ENCODE results near the gene NR6A1.

Gene NR6A1

GRCh38 chr9:124680714-124681390, 90.3 kb downstream of the NR6A1 start:
- DNase-seq = no peak

DNA sequence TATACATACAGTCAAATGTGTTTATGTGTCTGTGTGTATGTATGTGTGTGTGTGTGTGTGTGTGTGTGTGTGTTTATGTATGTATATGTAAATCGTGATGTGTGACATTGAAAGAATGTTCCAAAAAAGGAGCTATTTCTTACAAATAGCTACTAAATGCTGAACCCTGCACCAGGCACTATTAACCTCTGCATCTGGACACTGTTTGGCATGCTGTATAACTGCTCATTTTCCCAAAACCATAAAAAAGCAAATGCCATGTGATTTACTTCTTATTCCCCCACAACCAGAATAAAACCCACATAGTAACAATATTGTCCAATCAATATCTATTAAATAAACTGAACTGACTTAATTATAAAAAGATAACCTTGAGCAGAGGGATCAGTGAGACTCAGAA, 91.1 kb downstream of the NR6A1 start:
- no peak for DNase-seq

GRCh38 chr9:124676159-124676551, 95.0 kb downstream of the NR6A1 start:
- no peak for DNase-seq

GRCh38 chr9:124675261-124676158, 95.6 kb downstream of the NR6A1 start:
- no peak for DNase-seq

DNA sequence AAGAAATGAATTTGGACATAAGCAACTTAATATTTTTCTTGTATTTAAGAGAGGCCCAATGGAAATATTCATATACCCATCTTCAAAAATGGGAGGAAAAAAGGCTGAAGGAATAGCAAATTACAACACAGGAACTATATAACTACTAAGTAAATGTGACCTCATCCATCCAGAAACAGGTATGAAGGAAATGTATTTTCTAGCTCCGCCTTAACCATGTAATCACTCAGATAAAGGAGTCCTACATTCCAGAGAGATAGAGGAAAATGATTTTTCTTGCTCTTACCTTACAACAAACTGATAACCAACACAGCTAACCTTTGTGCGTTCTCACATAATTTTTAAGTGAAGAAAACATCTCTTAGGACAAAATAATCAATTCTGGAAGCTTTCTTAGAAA, 96.5 kb downstream of the NR6A1 start:
- no peak for DNase-seq

- no peak for DNase-seq
Observed at GRCh38 chr9:124673063-124673462, 98.0 kb downstream of the NR6A1 start.

DNA sequence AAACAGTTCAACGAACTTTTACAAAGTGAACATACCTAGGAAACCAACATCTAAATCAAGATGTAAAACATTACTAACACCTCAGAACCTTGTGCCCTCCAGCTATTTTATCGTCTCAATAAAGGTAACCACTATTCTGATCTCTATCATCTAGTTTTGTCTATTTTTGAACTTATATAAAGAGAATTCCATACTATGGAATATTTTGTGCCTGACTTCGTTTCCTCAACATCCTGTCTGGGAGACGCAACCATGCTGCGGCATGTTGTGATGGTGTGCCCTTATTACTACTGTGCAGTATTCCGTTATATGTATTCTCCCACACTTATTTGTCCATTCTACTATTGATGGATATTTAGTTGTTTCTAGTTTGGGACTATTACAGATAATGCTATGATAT, 99.2 kb downstream of the NR6A1 start:
- DNase-seq = no peak

DNA sequence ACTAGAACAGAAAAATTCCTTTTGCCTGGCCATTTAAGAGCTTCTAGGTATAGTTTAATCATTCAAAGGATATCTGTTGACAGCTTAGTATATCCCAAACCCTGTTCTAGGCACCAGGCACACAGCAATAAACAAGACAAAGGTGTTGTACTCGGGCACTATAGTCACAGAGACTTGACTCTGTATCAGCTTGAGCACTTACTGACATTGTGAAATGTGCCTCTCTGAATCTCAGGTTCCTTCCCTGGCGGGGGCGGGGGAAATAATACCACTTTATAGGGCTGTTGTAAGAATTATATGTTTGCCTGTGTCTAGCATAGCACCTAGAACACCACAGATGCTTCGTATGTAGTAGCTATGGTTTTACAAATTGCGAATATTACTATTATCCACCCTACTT, 104.5 kb downstream of the NR6A1 start:
- no peak for DNase-seq

DNA sequence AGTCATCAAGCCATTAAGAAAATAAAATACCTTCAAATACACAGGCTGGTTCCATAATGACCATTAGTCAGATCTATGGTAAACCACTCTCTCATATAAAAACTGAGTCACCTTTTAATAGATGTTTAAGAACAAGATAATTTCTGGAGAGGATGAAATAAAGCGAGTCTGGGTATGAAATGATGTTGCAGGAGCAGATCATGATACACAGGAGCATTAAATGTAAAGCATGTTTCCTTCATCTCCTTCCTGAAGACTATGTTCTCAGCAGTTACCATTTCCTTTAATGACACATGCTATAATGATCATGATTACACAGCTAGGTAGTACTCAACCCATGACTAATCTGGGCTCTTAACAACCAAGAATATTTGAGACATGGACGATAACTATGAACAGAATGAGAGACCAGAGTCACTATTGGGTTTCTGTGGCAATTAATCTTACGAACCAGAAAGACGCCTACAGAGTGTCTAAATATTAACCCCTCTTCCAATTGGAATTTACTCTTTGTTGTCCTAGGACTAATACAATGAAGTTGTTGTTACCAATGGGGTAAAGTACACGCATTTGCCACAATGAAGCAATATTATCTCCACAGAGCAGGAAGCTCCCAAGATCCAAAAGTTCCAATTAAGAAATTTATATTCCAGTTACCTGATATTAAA, 105.6 kb downstream of the NR6A1 start:
- DNase-seq = no peak

DNA sequence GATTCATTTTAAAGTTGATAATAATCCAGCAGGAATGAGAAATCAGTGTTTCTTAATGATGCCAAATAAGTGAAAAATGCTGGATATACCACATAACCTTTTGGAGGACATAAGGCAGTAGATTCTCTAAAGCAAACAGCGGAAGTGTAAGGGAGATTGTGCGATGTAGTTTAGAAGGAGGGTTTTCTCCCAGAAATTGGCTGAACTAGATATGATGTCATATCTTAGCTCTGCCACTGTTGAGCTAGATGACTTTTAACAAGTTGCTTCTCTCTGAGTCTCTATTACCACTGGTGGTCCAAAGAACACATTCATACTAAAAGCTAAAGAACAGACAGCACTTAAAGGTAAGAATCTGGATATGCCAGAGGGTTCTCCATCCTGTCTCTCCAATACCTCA, 107.0 kb downstream of the NR6A1 start:
- DNase-seq = no peak

- DNase-seq = no peak
Observed at GRCh38 chr9:124663046-124663961, 107.8 kb downstream of the NR6A1 start.

GRCh38 chr9:124662561-124662960, 108.5 kb downstream of the NR6A1 start:
- no peak for DNase-seq

- no peak for DNase-seq
Observed at GRCh38 chr9:124661271-124661670, 109.8 kb downstream of the NR6A1 start.

- DNase-seq = no peak
Observed at GRCh38 chr9:124660341-124660801, 110.7 kb downstream of the NR6A1 start.

- peak; percentile 54 for DNase-seq
Observed at GRCh38 chr9:124659099-124659659, 111.9 kb downstream of the NR6A1 start.

DNA sequence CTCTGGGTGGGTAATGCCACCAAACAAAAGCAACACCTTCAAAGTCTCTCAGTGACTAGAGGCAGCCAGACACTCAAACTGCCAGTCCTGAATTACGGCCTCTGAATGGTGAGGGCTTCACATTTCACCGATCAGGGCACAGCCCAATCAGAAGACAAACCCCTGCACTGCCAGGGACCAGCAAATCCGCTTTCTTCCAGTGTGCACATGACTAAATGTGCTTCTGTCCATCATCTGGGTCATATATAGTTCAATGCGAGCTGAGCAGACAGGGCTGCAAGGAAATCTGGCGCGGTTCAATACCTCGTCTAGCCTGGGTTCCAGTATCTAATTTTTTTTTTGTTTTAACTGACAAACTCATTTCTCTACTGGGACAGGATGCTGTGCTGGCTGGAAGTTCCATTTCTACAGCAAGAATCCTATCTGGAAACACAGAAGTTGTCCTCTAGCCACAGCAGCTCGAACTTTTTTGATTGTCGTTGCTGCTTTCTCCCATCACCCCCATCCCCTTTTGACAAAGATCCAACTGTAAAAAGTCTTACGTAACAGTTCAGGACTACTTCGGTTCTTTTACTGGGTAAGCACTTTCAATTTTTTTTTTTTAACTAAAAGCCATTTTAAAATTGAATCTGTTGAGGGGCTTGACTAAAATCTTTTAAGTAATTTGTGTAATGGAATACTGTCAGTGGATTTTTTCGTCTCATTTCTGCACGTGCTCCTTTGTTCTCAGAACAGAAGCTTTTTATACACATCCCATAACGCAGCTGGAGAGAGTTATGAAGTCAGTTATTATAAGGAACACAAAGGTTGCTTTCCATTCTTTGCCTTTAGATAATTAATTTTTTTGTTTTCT, 112.7 kb downstream of the NR6A1 start:
- DNase-seq = peak; percentile 68

GRCh38 chr9:124657516-124657915, 113.6 kb downstream of the NR6A1 start:
- no peak for DNase-seq

DNA sequence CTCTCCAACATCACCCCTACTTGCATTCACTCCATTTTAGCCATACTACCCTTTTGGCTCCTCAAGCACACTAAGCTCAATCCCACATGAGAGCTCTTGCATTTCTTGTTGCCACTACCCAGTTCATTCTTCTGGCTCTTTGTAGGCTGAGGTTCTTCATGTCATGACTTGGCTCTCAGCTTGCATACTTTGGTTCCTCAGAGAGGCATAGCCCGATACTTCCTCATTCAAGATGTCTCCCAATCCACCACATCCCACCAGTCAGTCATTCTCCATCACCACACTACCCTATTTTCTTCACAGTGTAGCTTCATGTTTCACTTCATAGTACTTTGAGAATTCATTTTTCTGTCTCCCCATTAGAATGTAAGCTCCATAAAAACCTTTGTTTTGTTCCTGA, 116.7 kb downstream of the NR6A1 start:
- no peak for DNase-seq

DNA sequence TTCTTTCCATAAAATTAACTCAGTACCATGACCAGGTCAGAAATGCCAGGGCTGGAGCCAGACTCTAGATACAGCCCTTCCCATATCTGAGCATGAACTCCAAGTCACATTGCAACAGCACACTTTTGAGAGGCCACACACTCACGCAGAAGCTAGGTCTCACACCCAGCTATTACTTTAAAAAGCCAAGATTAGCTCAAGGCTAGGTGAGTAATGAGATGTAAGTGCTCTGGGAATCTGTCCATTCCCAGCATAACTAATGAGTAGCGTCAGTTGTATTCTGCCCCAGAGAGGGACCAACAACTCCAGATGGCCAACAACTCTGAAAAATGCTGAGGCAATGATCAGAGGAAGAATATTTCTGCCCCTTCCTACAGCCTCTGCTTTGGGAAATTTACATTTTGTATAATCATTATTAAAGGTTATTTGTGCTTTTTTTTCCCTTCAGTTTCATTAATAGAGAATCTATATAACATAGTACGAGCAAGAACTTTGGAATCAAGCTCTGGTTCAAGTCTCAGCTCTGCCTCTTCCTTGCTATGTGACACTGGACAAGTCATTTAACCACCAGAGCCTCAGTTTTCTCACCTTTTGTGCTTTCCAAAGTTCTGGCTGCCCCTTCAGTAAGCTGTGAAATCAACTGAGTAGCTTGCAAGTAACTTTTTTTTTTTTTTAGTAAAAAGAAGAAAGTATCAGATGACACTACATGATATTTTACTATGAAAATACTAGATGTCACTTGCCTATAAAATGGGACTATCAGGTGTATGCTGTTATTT, 118.3 kb downstream of the NR6A1 start:
- no peak for DNase-seq

DNA sequence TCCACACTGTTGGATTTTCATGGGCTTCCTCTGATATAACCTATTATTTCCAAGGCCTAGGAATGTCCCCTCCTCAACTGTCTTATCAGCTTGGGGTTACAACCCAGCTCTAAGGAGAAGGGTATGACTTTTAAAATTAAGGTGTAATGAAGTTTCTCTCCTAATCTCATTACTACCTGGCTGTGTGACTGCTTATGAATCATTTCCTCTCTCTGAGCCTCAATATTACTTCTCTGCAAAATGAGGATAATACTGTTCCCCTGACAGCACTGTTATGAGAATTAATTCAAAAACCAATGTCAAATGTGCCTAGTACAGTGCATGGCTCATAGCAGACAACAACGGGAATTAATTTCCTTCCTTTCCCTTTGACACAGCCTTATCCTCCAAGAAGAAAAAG, 118.9 kb downstream of the NR6A1 start:
- no peak for DNase-seq

Measured in activated CD4-positive, alpha-beta T cell treated with anti-CD3 and anti-CD28 coated beads for 48 hours (primary cell).